ENCODE data around the gene CELSR1.

- TF ChIP-seq CTCF (IDR thresholded peaks at IDR 0.05), result no peak
- TF ChIP-seq POLR2A (IDR thresholded peaks at IDR 0.05), result no peak
Measured at GRCh38 chr22:46546466-46547178, 9.2 kb upstream of the CELSR1 start.

All from ovary (tissue), 3 donors.